Prostate gland (tissue), 2 donors: ENCODE data around the gene FOXJ1. TPM values are rescaled to one million over a fixed set of nuclear protein-coding genes. Genes with fewer than 3 reads are reported as not detected.
"Not testable (repeated sequence)": the region's sequence is repeated elsewhere in the genome, so short reads cannot be mapped to it uniquely, and the experiment has no call there.

Source experiments
- DNase-seq: peaks from one replicate; pipeline ENCODE4 v3.0.0-alpha.2; 2019; ENCODE audit warnings: low spot score
- H3K27ac ChIP-seq, 2 donors: fragments of 200-600 bp; sonication (generic); 2 replicates each; pipeline ENCODE4 v1.5.1; 2017 to 2019
- H3K27me3 ChIP-seq: fragments of 200-600 bp; sonication (generic); replicated peaks from 2 replicates; pipeline ENCODE4 v1.5.1; 2019; ENCODE audit not compliant: insufficient read depth
- H3K36me3 ChIP-seq, 2 donors: fragments of 200-600 bp; sonication (generic); 1 replicate in 1 of 2; 2 replicates in 1 of 2; pipeline versions ENCODE4 v1.5.1 to v1.8.1; 2017 to 2019
- H3K4me1 ChIP-seq: fragments of 200-600 bp; sonication (generic); replicated peaks from 2 replicates; pipeline ENCODE4 v1.5.1; 2019
- H3K4me3 ChIP-seq, 2 donors: fragments of 200-600 bp; sonication (generic); 2 replicates each; pipeline ENCODE4 v1.5.1; 2017 to 2019
- H3K9me3 ChIP-seq: fragments of 200-600 bp; sonication (generic); 2 replicates; pipeline ENCODE4 v1.5.1; 2017
- CTCF ChIP-seq, 4 experiments: fragments of 200-600 bp in 2 of 4; fragments of 450-650 bp in 2 of 4; sonication (generic) in 2 of 4; IDR thresholded peaks; 1 replicate in 3 of 4; 2 replicates in 1 of 4; pipeline ENCODE4 v1.5.1; 2016 to 2019; ENCODE audit warnings: antibody characterized with exemption in 4 of 4, mild to moderate bottlenecking in 2 of 4, moderate library complexity in 2 of 4
- POLR2A ChIP-seq: fragments of 450-650 bp; IDR thresholded peaks from one replicate; pipeline ENCODE4 v1.6.1; 2016; ENCODE audit warnings: antibody characterized with exemption, mild to moderate bottlenecking
- POLR2AphosphoS5 ChIP-seq: sonication (generic); formaldehyde crosslinking; IDR thresholded peaks from one replicate; pipeline ENCODE4 v1.6.1; 2017; ENCODE audit warnings: antibody characterized with exemption
- WGBS: methylation state at CpG from one replicate; pipeline ENCODE4 v1.1.5; 2018; 5-methylcytosine and 5-hydroxymethylcytosine counted together
- intact Hi-C: fragments of 100-400 bp; cut with DNase I; formaldehyde crosslinking; loops from one replicate; pipeline ENCODE4 v1.14.2; 2022
- total RNA-seq, 2 donors: library from RNA; depleted of rRNA; stranded (reverse); fragments of >200 nt; gene quantifications; one replicate each; pipeline ENCODE4 v1.1.0, GENCODE V29; 2016

The FOXJ1 gene
- total RNA-seq = 10 to 100 TPM in 1 of 2 donors, under 1 TPM in 1; 0.55 to 11.2 TPM

- Histone ChIP-seq H3K27me3 (no peaks in the 10 kb centered on the region), H3K4me1 (no peaks in the 10 kb centered on the region), H3K9me3 (no peaks in the 10 kb centered on the region), H3K36me3 (no peaks in the 10 kb centered on the region), H3K4me3 (peak within 1 kb of the TSS; percentile 28 to 35), H3K27ac (no peak within 1 kb of the TSS)
- peak; percentile 86 for DNase-seq
- TF ChIP-seq CTCF (IDR thresholded peaks at IDR 0.05) (peak in 1 of 4 experiments; percentile 19), POLR2AphosphoS5 (peak; percentile 67), POLR2A (peak; percentile 67)
- intact Hi-C loops = no loop called here
- WGBS = 8% methylated on average over 59 of the region's 59 CpGs
These were observed at the start of gene FOXJ1 for GRCh38 chr17:76141212-76142038. Gene FOXJ1 (minus strand): TSS chr17:76141245. CDS start chr17:76140395, 850 bp downstream.

DNA sequence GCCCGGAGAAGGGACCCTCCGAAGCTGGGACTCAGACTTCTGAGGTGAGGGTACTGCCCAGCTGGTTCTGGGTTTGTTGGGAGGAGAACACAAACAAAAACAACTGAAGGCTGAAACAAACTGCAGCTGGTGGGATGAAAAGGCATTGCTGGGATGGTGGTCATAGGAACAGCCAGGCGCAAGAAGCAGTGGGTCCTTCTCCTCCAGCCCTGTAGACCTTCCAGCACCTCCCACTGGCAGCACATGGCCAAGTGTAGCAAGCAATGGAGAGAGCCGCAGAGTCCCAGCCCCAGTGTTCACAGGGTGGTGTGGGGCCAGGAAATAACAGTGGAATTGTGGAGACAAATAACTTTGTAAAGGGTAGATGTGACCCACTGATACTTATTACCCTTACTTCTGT is 48.7 kb upstream of the FOXJ1 start:
- no peak overlapping the region for H3K27ac ChIP-seq
- H3K4me3 ChIP-seq = no peak overlapping the region
- intact Hi-C loops = no loop called here
- no peaks in the 10 kb centered on the region for H3K36me3 ChIP-seq
- no peaks in the 10 kb centered on the region for H3K4me1 ChIP-seq
- WGBS = 88% methylated on average over 4 of the region's 4 CpGs
- no peaks in the 10 kb centered on the region for H3K27me3 ChIP-seq
- no peak for DNase-seq
- TF ChIP-seq POLR2AphosphoS5 = no peak
- no peak for TF ChIP-seq POLR2A
- TF ChIP-seq CTCF (IDR thresholded peaks at IDR 0.05) = no peak
- no peaks in the 10 kb centered on the region for H3K9me3 ChIP-seq

GRCh38 chr17:76189247-76189646 is 48.2 kb upstream of the FOXJ1 start:
- 80% methylated on average over 4 of the region's 4 CpGs for WGBS
- H3K4me3 ChIP-seq = no peak overlapping the region
- H3K4me1 ChIP-seq = no peaks in the 10 kb centered on the region
- DNase-seq = no peak
- H3K36me3 ChIP-seq = no peaks in the 10 kb centered on the region
- H3K27ac ChIP-seq = no peak overlapping the region
- H3K27me3 ChIP-seq = no peaks in the 10 kb centered on the region
- TF ChIP-seq POLR2A (no peak), POLR2AphosphoS5 (no peak), CTCF (IDR thresholded peaks at IDR 0.05) (no peak)
- no peaks in the 10 kb centered on the region for H3K9me3 ChIP-seq
- intact Hi-C loops = no loop called here

DNA sequence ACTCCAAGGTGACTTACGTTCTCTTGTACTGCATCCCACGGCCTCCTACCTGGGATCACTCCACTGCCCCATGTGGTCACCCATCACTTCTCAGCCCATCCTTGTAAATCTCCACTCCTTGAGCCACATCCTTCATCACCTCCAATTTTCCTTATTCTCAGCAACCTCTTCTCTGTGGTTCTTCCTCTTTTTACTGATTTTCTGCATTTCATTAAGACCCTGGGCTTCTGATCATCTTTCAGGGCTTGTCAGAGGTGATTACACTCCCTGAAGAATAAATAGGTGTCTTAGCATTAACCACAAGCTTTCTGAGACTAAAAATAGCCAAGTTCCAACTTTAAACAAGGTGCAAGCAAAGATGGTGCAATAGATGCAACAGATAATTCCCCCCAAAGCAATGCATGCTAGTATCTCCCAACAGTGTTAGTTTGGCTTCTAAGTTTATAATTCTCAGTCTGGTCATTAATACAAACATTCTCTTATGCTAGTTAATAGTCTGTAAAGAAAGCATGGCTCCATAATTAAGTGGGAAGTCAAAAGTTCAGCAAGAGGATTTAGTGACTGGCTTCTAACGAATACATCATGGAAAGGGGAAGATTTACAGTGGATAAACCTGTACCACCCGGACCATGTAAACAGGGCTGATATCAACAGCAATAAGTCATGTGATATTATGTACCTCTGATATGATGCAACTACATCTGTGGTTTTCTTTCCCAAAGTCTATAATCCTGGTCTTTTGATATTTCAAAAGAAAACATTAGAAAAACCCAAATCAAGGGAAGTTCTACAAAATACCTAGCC is 47.4 kb upstream of the FOXJ1 start:
- WGBS = 77% methylated on average over 4 of the region's 4 CpGs
- intact Hi-C loops = no loop called here
- no peak for TF ChIP-seq CTCF (IDR thresholded peaks at IDR 0.05)
- TF ChIP-seq POLR2A = no peak
- TF ChIP-seq POLR2AphosphoS5 = no peak

GRCh38 chr17:76186774-76187173 is 45.7 kb upstream of the FOXJ1 start:
- H3K4me3 ChIP-seq, H3K27me3 ChIP-seq, H3K9me3 ChIP-seq, H3K4me1 ChIP-seq, H3K36me3 ChIP-seq, DNase-seq, H3K27ac ChIP-seq, intact Hi-C loops: not testable (repeated sequence)
- 87% methylated on average over 2 of the region's 2 CpGs for WGBS

More for the DNA sequence above, 47.4 kb upstream of the FOXJ1 start:
- H3K9me3 ChIP-seq = no peaks in the 10 kb centered on the region
- no peaks in the 10 kb centered on the region for H3K27me3 ChIP-seq
- no peaks in the 10 kb centered on the region for H3K4me1 ChIP-seq
- no peaks in the 10 kb centered on the region for H3K36me3 ChIP-seq
- DNase-seq = no peak
- no peak overlapping the region for H3K27ac ChIP-seq
- H3K4me3 ChIP-seq = no peak overlapping the region
